Hepatocyte (in vitro differentiated cells): ENCODE measurements around the gene KDM6B.

Experiments
- CTCF ChIP-seq: fragments of 200-600 bp; sonication (generic); IDR thresholded peaks from 2 replicates; pipeline ENCODE4 v1.5.1; 2016; ENCODE audit warnings: antibody characterized with exemption, mild to moderate bottlenecking; ENCODE audit not compliant: poor library complexity
- EZH2 ChIP-seq: fragments of 200-600 bp; sonication (generic); IDR thresholded peaks from 2 replicates; pipeline ENCODE4 v1.6.1; 2016; ENCODE audit warnings: antibody characterized with exemption, mild to moderate bottlenecking, borderline replicate concordance
- EZH2phosphoT487 ChIP-seq: fragments of 200-600 bp; sonication (generic); IDR thresholded peaks from one replicate; pipeline ENCODE4 v1.6.1; 2018; ENCODE audit warnings: antibody characterized with exemption, mild to moderate bottlenecking, low read depth, moderate library complexity; ENCODE audit not compliant: unreplicated experiment, severe bottlenecking

- TF ChIP-seq CTCF: no peak
- TF ChIP-seq EZH2: no peak
- no peak for TF ChIP-seq EZH2phosphoT487
Measured at GRCh38 chr17:7833011-7833794, 814 bp upstream of the KDM6B start.
